HG03432 (cell line): ENCODE measurements around the gene DNMT3A.

Experiments used
- ATAC-seq: cut with Tn5 transposase; IDR thresholded peaks from one replicate; pipeline ENCODE4 v1.9.1; 2021; ENCODE audit warnings: mild to moderate bottlenecking, moderate library complexity; ENCODE audit not compliant: unreplicated experiment

The DNMT3A gene

GRCh38 chr2:25245141-25245540 is 96.6 kb downstream of the DNMT3A start:
- ATAC-seq = no peak

DNA sequence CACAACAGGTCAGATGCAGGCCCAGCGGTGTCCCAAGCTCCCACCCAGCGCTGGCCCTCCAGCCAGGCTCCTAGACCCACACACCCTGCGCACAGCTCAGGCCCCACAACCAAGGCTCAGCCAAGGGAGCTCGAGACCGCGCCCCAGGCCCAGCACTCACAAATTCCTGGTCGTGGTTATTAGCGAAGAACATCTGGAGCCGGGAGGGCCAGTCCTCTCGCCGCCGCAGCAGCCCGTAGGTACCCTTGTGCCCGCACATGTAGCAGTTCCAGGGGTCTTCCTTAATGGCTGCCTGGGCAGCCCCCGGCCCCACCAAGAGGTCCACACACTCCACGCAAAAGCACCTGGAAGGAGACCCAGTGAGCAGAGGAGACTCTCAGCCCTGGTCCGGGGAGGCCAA is 97.7 kb downstream of the DNMT3A start:
- no peak for ATAC-seq

- no peak for ATAC-seq
These were observed 100.3 kb downstream of the DNMT3A start for GRCh38 chr2:25241452-25241851.

DNA sequence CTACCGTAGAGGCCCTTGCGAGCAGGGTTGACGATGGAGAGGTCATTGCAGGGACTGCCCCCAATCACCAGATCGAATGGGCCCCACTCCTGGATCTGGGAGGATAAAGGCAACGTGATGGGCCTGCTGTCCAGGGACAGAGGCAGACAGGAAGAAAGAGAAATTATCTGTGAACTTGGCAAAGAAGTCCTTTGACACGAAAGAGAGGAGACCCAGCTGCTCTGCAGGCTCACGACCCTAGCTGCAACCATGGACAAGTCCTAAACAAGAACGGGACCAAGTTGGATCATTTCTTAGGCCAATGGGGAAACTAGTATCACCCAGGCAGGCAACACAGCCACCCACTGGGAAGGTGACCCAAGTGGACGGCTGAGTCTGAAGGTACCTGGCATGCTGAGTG is 101.1 kb downstream of the DNMT3A start:
- no peak for ATAC-seq

- ATAC-seq = no peak
These were observed 102.8 kb downstream of the DNMT3A start for GRCh38 chr2:25238920-25239319.

GRCh38 chr2:25237764-25238163 is 104.0 kb downstream of the DNMT3A start:
- no peak for ATAC-seq

DNA sequence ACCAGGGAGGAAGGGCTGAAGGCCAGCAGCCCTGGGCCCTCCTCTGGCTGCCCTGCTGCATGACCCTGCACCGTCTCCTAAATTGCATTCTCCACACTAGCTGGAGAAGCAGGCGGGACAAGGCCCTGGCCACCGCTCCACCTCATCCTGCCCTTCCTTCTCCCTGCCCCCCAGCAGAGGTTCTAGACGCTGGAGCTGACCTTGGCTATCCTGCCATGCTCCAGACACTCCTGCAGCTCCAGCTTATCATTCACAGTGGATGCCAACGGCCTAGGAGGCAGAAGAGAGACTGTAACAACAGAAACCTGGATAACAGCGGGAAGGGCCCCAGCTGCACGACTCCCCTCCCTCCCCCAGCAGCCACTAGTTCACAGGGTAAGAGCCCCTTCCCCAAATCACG is 105.0 kb downstream of the DNMT3A start:
- no peak for ATAC-seq

DNA sequence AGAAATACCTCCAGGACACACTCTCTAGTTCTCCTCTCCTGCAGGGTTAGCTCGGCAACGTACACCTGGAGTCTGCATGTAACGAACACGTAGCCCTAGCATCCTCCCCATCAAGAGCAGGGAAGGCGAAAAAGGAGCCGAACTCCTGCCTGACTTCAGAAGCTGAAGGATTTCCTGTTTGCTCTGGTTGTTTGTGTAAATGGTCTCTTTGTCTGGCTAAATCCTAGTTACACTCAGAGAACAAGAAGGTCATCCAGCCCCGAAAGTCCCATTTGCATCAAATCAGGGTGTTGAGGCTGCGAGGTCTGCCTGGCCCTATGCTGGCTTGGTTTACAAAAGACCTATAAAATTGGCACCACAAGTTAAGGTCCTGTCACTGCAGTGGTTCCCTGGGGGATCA is 107.0 kb downstream of the DNMT3A start:
- no peak for ATAC-seq

- ATAC-seq = no peak
These were observed 107.7 kb downstream of the DNMT3A start for GRCh38 chr2:25233916-25234605.

DNA sequence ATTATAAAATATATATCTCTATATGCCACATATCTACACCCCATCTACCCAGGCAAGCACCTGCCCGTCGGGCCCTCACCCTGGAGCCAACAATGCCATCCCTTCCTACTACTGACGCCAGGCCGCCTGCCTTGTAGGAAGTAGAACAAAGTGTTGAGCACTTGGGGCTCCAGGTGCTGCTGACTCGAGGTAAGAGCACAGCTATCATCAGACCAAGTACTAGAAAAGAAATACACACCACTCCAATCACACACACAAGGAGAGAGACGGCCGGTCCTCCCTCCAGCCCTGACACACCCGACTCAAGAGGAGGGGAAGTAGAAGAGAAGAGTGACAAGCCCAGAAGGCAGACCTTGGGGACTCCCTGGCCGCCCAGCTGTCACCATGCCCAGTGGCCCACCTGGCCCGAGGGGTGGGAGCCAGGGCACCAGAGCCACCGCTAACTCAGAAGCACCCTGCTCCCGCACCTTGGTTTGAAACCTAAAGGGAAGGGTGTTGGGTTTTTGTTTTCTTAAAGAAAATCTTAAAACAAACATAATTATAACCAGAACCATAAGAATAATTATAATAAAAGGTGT is 109.4 kb downstream of the DNMT3A start:
- no peak for ATAC-seq

DNA sequence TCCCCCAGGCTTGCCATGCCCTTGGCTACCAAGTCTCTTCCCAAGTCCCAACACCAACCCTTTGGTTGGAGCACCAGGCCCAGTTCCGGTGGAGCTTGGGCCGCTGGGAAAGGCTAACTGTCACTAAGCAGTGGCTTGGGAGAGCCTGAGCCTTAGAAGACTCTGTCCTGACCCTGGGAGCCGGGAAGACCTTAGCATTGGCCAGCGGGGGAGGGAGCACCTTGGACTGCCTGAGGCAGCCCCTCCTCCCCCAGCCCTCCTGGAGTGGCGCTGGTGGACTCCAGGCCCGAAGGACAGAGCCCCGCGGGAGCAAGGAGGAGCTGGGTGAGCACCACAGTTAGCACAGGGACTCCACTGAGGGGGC is 110.8 kb downstream of the DNMT3A start:
- no peak for ATAC-seq

- ATAC-seq = no peak
These were observed 111.4 kb downstream of the DNMT3A start for GRCh38 chr2:25230198-25230947.

- ATAC-seq = no peak
These were observed 112.2 kb downstream of the DNMT3A start for GRCh38 chr2:25229279-25230197.

GRCh38 chr2:25228848-25229278 is 112.9 kb downstream of the DNMT3A start:
- peak; percentile 36 for ATAC-seq

GRCh38 chr2:25227576-25227975 is 114.1 kb downstream of the DNMT3A start:
- ATAC-seq = no peak

- no peak for ATAC-seq
These were observed 114.9 kb downstream of the DNMT3A start for GRCh38 chr2:25226827-25227226.

- ATAC-seq = no peak
These were observed 119.1 kb downstream of the DNMT3A start for GRCh38 chr2:25222477-25223121.

DNA sequence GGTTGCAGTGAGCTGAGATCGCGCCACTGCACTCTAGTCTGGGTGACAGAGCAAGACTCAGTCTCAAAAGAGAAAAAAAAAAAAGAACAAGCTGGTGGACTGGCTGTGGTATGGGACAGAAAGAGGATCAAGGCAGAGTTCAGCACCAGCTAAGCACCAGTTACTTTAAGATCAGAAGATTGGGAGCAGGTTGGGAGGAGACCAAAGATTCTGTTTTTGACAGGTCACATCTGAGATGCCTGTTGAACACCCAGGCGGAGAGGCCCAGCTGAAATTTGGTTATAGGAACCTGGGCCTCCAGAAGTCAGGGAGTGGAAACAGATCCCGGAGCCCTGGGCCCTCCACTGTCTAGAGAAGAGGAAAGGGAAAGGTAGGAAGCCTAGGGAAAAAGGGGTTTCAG is 120.1 kb downstream of the DNMT3A start:
- ATAC-seq = no peak

DNA sequence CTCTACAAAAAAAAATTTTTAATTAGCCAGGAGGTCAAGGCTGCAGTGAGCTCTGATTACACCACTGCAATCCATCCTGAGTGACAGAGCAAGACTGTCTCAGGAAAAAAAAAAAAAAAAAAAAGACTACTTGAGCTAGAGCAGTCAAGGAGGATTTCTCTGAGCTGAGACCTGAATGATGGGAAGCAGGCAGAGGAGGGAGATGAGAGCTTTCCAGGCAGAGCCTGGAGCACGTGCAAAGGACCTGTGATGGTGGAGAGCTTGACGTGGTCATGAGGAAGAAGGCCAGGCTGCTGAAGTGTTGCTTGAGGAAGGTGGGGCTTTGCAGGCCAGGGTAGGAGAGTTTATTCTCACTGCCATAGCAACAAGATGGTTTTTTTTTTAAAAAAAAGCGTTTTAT is 121.4 kb downstream of the DNMT3A start:
- ATAC-seq = no peak

DNA sequence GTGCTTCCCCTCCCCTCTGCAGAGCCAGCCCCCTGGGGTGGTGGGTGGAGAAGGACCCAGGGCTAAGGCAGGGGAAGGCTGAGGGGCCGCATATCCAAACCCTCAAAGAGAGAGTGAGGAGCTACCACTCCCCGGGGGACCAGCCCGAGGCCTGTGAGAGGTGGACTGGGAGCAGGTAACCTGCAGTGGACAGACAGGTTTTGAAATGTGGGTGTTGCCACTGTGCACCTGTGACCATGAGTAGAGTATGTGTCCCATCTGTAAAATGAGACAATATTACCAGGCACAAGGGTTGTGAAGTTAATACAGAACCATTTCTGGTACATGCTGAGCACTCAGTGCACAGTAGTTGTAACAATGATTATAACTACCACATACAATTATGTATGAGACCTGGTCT is 122.1 kb downstream of the DNMT3A start:
- no peak for ATAC-seq

GRCh38 chr2:25218100-25218499 is 123.6 kb downstream of the DNMT3A start:
- no peak for ATAC-seq
